NCI-H2227 treated with DMSO at 0.1 percent for 48 hours (cell line): ENCODE data around the gene EFCAB13.
A peak's percentile ranks its signal among the peaks of the same experiment; 100 is the strongest.

ENCODE experiments used
- DNase-seq: peaks from one replicate; lab custom pipeline; 2025; lab: John Stamatoyannopoulos, UW

The EFCAB13 gene

DNA sequence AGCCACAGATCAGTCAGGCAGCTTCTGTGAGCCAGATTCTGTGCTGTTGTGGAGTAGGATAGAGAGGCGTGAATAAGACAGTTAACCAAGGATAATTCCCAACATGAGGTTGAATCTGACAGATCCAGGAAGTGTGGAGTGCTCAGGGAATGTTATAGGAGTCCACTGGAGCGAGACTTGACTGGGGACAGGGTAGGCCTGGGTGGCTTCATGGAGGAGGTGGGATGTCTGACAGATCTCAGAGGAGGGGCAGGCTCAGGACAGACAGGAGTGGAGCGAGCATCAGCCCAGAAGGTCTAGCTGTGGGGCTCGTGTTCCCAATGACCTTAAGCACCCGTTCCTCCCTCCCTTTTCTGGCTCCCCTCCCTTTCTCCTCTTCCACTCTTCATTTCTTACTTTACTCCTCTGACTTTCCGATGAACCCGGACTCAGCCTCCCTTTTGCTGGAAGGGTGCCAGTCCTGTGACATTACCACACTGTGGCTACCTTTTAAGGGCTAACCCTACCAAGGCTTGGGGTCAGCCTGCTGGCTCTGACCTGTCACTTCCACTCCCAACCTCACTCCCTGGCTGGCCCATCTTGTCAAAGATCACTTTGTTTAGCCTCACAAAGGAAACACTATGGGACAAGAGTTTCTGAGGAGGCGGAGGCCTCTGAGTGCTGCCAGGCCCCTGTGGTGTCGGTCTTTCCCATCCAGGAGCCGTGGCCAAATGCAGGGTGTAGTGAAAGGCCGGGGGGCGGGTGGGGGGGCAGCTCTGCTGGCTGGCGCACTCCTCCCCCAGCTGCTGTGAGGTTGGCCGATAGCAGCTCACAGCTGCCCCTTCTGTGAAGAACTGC, 28.5 kb upstream of the EFCAB13 start:
- no peak for DNase-seq

DNA sequence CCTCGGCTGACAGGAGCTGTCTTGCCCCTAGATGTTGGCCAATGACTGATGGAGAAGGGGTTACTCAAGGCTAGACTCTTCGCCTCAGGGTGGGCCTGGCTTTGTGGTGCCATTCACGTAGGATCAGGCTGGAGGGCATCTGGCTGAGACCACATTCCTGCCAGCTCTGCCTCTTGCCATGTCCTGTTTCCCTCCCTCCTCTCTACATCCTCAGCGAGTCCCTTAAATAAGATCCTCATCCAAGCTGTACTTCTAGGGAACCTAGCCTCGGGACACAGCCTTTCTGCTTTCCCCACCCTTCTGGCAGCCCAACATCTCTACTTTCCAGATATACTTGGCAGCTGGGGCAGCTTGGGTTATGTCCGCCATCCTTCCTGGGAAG, 27.9 kb upstream of the EFCAB13 start:
- no peak for DNase-seq

DNA sequence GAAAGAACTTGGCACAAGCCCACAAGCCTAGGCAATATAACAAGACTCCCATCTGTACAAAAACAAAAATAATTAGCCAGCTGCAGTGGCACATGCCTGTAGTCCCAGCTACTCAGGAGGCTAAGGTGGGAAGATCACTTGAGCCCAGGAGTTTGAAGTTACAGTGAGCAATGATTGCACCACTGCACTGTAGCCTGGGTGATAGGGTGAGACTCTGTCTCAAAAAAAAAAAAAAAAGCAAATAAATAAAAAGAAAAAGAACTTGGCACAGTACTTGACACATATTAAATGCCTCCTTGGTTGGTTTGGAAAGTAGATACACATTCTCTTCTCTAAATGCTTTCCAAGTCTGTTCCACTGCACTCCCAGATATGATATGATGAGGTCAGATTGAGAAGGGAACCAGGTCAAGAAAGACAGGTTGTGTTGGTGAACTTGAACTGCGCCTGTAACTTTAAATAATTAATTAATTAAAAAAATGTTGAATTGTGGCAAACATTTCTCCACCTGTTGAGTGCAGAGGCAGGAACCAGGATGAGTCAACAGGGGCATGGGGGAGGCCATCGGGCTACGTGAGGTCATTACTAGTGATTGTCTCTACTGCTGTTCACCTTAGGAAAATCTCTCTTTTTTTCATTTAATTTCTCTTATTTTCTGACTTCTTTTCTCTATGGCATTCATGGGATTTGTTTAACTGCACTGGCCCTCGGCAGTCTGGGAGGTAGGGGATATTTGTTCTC, 25.9 kb upstream of the EFCAB13 start:
- DNase-seq: no peak

GRCh38 chr17:47298712-47299111, 25.0 kb upstream of the EFCAB13 start:
- DNase-seq: no peak

GRCh38 chr17:47299239-47299910, 24.4 kb upstream of the EFCAB13 start:
- no peak for DNase-seq

DNA sequence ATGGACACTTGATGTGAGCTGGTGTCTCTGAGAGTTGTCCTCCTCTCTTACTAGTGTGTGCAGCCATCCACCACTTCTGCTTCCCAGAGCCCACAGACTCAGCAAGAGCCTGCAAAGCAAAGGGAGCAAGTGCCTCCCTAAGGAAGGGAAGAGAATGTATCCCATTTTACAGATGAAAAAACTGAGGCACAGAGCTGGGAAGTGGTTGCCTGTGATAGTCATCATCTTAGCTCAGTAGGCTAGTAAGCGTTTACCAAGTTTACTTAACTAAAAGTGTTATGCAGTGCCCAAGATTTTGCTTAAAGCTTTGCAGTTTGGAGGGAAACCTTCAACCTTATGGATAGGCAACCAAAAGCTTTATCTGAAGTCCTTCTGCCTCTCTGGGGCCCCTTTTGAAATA, 23.0 kb upstream of the EFCAB13 start:
- no peak for DNase-seq

- DNase-seq: no peak
Measured at GRCh38 chr17:47301161-47301560, 22.6 kb upstream of the EFCAB13 start.

- DNase-seq: no peak
Measured at GRCh38 chr17:47301831-47302230, 21.9 kb upstream of the EFCAB13 start.

DNA sequence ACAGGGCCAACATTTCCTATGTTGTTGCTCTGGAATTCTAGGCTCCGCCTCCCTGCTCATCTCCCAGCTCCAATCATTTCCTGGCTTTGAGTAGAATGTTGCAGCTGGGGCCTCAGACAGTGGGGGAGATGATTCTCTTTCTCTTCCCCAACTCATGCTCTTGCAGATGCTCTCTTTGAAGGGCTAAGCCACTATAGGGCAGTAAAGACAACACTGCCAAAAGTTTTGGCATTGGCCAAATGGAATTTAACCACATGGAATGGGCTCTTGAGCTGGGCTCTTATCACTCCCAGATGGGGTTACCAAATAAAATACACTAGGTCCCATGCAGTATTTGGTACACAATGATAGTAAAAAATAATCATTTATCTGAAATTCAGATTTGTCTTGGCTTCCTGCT, 19.6 kb upstream of the EFCAB13 start:
- no peak for DNase-seq

DNA sequence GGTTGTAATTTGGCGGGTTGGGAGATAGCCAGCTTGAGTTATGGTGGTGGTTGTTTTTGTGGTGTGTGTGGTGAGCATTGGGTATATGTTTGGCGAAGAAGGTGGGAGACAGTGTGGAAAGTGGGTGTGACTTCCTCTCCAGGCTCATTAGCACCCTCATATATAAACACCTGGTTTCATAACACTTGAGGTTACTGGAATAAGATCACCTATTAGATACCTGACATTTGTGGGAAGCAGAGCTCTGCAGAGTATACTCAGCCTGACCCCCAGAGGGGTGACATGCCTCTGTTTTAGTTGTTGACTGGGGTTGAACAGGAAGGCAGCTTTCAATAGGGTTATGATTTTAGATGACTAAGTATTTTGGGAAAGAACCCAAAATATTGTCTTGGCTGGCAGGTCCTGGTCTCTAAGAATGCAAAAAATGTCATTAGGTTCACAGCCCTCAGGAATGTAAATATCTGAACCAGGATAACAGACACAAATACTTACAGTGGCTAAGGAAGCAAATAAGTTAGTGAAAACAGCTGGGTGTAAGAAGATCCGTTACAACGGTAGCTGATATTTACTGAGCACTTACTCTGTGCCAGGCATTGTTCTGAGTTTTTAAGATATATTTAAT, 18.3 kb upstream of the EFCAB13 start:
- DNase-seq: no peak

GRCh38 chr17:47310186-47310733, 13.5 kb upstream of the EFCAB13 start:
- DNase-seq: no peak

DNA sequence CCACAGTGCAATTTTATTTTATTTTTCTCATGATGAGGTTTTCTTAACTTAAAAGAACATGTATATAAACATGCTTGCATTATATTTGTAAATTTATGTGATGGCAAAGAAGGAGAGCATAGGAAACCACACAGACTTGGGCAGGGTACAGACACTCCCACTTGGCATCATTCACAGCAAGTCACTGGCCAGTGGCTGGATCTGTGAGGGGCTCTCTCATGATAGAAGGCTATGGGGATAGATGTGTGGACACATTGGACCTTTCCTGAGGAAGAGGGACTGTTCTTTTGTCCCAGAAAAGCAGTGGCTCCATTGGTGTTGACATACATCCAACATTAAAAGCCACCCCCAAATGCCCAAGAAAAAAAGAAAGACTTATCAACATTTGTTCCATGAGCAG, 12.3 kb upstream of the EFCAB13 start:
- no peak for DNase-seq

GRCh38 chr17:47315451-47316266, 8.1 kb upstream of the EFCAB13 start:
- DNase-seq: peak; percentile 71

GRCh38 chr17:47316311-47316710, 7.4 kb upstream of the EFCAB13 start:
- DNase-seq: no peak

GRCh38 chr17:47317119-47317518, 6.6 kb upstream of the EFCAB13 start:
- no peak for DNase-seq

DNA sequence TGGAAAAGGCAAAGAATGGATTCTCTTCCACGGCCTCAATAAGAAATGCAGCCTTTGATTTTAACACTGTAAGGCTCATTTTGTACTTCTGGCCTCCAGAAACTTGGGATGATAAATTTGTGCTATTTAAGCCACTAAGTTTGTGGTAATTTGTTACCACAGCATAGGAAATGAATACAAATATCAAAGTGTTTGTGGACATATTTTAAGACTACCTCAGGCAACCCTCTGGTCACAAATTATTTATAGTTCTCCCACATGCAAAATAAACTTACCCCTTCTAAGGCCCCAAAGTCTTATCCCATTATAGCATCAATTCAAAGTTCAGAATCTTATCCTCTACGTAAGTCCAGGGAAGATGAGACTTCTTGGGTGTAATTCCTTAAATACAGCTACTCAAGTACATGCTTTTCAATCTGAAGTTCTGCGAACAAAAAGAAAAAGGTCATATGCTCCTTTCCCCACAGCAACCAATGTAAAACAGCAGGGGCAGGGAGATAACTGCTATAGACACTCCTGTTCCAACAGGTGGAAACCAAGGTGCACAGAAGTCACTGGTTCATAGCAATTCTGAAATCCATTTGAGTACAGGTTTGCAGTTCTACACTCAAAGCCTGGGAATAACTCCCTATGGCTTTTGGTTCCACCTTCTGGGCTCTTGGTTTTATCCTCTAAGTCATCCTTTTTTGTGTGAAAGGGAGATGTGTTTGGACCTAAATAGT, 5.4 kb upstream of the EFCAB13 start:
- DNase-seq: no peak

- no peak for DNase-seq
Measured at GRCh38 chr17:47320879-47321502, 2.8 kb upstream of the EFCAB13 start.

DNA sequence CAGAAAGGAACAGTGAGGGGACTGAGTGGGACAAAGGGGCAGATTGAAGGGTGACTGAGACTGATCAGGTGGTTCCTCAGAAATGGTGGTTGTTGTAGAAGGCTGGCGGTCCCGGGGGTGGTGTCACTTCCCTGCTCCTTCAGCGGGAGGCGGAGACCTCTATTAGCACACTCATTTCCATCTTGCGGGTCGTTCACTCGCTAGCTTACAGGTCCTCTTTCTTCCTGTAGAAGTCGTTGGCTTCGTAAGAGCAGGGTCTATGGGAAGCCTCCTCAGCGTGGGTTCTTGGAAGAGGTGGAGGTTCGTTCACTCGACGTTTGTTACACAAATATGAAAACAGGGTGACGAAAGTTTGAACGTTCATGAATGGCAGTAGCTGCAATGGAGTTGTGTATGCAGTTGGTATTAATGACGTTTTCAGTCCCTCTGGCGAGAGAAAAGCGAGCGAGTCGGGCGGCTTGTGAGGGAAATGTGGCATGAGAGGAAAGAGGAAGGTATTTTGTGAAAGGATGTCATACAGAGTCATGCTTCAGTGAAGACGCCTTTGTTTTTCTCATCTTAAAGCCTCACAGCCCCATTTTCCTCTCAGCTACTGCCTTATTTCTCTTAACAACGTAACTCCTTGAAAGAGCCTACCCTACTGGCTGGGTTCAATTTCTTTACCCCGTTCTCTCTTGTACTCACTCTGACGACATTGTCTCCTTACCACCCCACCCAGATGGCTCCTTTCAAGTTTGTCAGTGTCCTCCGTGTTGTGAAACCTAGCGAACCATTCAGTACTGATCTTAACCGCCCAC, 667 bp downstream of the EFCAB13 start:
- peak; percentile 81 for DNase-seq

- no peak for DNase-seq
Measured at GRCh38 chr17:47325176-47325575, 1.4 kb downstream of the EFCAB13 start.
